Measurements from ENCODE around the gene SPTAN1.

GRCh38 chr9:128555180-128555721 lies 2.9 kb downstream of the SPTAN1 start:
- TF ChIP-seq POLR2AphosphoS5 (IDR thresholded peaks at IDR 0.05; ENCODE audit: low read depth, low read length) (no peak), POLR2A (IDR thresholded peaks at IDR 0.05; ENCODE audit: low read depth, low read length) (no peak), TAF1 (IDR thresholded peaks at IDR 0.05; ENCODE audit: borderline replicate concordance, low read depth, low read length) (no peak)

Data from GM12892 (cell line).